Measurements from ENCODE around the gene IDH2. TPM values are rescaled to one million over a fixed set of nuclear protein-coding genes. Genes with fewer than 3 reads are reported as not detected.

IDH2 gene
- total RNA-seq, 4 donors from 2014 or later, result 15.7 to 41.4 (median 20.3) TPM

GRCh38 chr15:90083954-90084607, 18.2 kb downstream of the IDH2 start:
- Histone ChIP-seq H3K27ac (no peak overlapping the region), H3K4me3 (no peak overlapping the region), H3K9me3 (no peaks in the 10 kb centered on the region), H3K36me3 (peaks cover 2 to 95% (median 9%) of the 10 kb centered on the region in 3 donors), H3K4me1 (no peaks in the 10 kb centered on the region), H3K27me3 (no peaks in the 10 kb centered on the region)
- no peak for TF ChIP-seq POLR2A (IDR thresholded peaks at IDR 0.05)
- TF ChIP-seq CTCF (IDR thresholded peaks at IDR 0.05), result no peak
- no peak for TF ChIP-seq EP300 (IDR thresholded peaks at IDR 0.05)
- 81 to 89% methylated on average over 6 to 14 of the region's 14 CpGs for WGBS, 2 donors
- no peak for DNase-seq (ENCODE audit: low spot score in 2 of 2)

- 94 to 98% methylated on average over 5 of the region's 5 CpGs for WGBS, 2 donors
- no peak for DNase-seq (ENCODE audit: low spot score in 2 of 2)
- no peaks in the 10 kb centered on the region for H3K27me3 ChIP-seq
- H3K4me1 ChIP-seq, result no peaks in the 10 kb centered on the region
- no peaks in the 10 kb centered on the region for H3K9me3 ChIP-seq
- H3K4me3 ChIP-seq, result no peak overlapping the region
- H3K27ac ChIP-seq, result no peak overlapping the region
- TF ChIP-seq EP300 (IDR thresholded peaks at IDR 0.05) (no peak), CTCF (IDR thresholded peaks at IDR 0.05) (no peak), POLR2A (IDR thresholded peaks at IDR 0.05) (no peak)
- H3K36me3 ChIP-seq, result peaks cover 2 to 96% (median 9%) of the 10 kb centered on the region in 3 donors
Measured at GRCh38 chr15:90083419-90083818, 18.8 kb downstream of the IDH2 start.

GRCh38 chr15:90082140-90082715, 20.0 kb downstream of the IDH2 start:
- Histone ChIP-seq H3K9me3 (no peaks in the 10 kb centered on the region), H3K36me3 (peaks cover 0 to 94% (median 9%) of the 10 kb centered on the region in 3 donors), H3K4me1 (no peaks in the 10 kb centered on the region), H3K27me3 (no peaks in the 10 kb centered on the region), H3K4me3 (no peak overlapping the region), H3K27ac (no peak overlapping the region)
- TF ChIP-seq EP300 (IDR thresholded peaks at IDR 0.05) (no peak), POLR2A (IDR thresholded peaks at IDR 0.05) (no peak), CTCF (IDR thresholded peaks at IDR 0.05) (no peak)
- 35 to 40% methylated on average over 8 to 9 of the region's 9 CpGs for WGBS, 2 donors
- DNase-seq (ENCODE audit: low spot score in 2 of 2), result no peak

GRCh38 chr15:90080818-90081393, 21.4 kb downstream of the IDH2 start:
- Histone ChIP-seq H3K9me3 (no peaks in the 10 kb centered on the region), H3K27me3 (no peaks in the 10 kb centered on the region), H3K4me1 (no peaks in the 10 kb centered on the region), H3K4me3 (no peak overlapping the region), H3K27ac (no peak overlapping the region), H3K36me3 (peaks cover 0 to 87% (median 9%) of the 10 kb centered on the region in 3 donors)
- DNase-seq (ENCODE audit: low spot score in 2 of 2), result no peak
- TF ChIP-seq POLR2A (IDR thresholded peaks at IDR 0.05) (no peak), CTCF (IDR thresholded peaks at IDR 0.05) (no peak), EP300 (IDR thresholded peaks at IDR 0.05) (no peak)
- WGBS, 2 donors, result 78 to 82% methylated on average over 10 to 11 of the region's 11 CpGs

GRCh38 chr15:90080458-90080755, 21.9 kb downstream of the IDH2 start:
- DNase-seq (ENCODE audit: low spot score in 2 of 2), result no peak
- no peaks in the 10 kb centered on the region for H3K27me3 ChIP-seq
- WGBS, 2 donors, result 71 to 87% methylated on average over 5 to 9 of the region's 9 CpGs
- H3K27ac ChIP-seq, result no peak overlapping the region
- H3K9me3 ChIP-seq, result no peaks in the 10 kb centered on the region
- peaks cover 0 to 87% (median 8%) of the 10 kb centered on the region in 3 donors for H3K36me3 ChIP-seq
- no peaks in the 10 kb centered on the region for H3K4me1 ChIP-seq
- no peak overlapping the region for H3K4me3 ChIP-seq
- TF ChIP-seq EP300 (IDR thresholded peaks at IDR 0.05) (no peak), CTCF (IDR thresholded peaks at IDR 0.05) (no peak), POLR2A (IDR thresholded peaks at IDR 0.05) (no peak)

Measured in tibial nerve (tissue), 4 donors.